ENCODE results near the gene PPP4R2. TPM values are rescaled to one million over a fixed set of nuclear protein-coding genes. Genes with fewer than 3 reads are reported as not detected.

PPP4R2 gene
- total and polyA plus RNA-seq, 3 experiments from 2014 or later, result 45.8 to 122 (median 115) TPM

DNA sequence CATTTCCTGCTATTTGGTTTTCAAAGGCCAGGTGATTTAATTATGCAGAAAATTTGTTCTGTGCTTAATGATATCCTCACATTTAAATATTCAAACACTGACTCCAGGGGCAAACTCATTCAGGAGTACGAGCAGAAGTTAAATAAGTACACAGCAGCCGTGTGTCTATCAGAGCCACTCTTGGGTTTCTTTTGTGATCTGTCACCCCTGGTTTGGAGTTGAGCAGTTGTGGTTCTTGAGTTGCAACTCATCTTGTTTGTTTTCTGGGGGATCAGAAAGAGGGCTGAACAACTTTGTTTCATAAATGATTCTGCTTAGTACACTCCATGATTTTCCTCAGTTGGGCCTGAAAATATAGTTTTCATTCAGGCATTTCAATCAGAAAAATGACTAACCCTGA lies 25.7 kb upstream of the PPP4R2 start:
- H3K4me3 ChIP-seq (ENCODE audit: low read length), result no peak overlapping the region
- H3K36me3 ChIP-seq (ENCODE audit: insufficient read depth, low read length), result no peaks in the 10 kb centered on the region
- no peaks in the 10 kb centered on the region for H3K9me3 ChIP-seq (ENCODE audit: low read length)
- H3K4me1 ChIP-seq (ENCODE audit: insufficient read depth, low read length), result peaks cover 2% of the 10 kb centered on the region
- ChIA-PET POLR2A (no interaction called here), CTCF (no interaction called here)
- H3K27me3 Mint-ChIP-seq, result no peaks in the 10 kb centered on the region
- no peak overlapping the region for H3K4me3 Mint-ChIP-seq
- no peak overlapping the region for H3K27ac ChIP-seq (ENCODE audit: low read depth, low read length)
- H3K4me1 Mint-ChIP-seq, result peaks cover 6 to 12% (median 11%) of the 10 kb centered on the region in 3 donors
- H3K9me3 Mint-ChIP-seq, result no peaks in the 10 kb centered on the region
- DNase-seq, result no peak
- H3K36me3 Mint-ChIP-seq, result no peaks in the 10 kb centered on the region
- no peaks in the 10 kb centered on the region for H3K27me3 ChIP-seq (ENCODE audit: insufficient read depth, low read length, poor library complexity, severe bottlenecking)
- H3K27ac Mint-ChIP-seq, result no peak overlapping the region

DNA sequence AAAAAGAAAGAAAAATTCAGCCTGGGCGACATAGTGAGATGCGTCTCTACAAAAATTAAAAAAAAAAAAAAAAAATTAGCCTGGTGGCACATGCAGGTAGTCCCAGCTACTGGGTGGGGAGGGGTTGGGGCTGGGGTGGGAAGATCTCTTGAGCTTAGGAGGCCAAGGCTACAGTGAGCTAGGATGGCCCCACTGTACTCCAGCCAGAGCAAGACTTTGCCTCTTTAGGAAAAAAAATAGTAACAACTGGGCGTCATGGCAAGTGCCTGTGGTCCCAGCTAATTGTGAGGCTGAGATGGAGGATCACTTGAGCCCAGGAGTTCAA lies 23.9 kb upstream of the PPP4R2 start:
- Mint-ChIP-seq H3K27me3 (no peaks in the 10 kb centered on the region), H3K27ac (no peak overlapping the region), H3K4me3 (no peak overlapping the region), H3K4me1 (peaks cover 1 to 11% (median 8%) of the 10 kb centered on the region in 3 donors), H3K36me3 (no peaks in the 10 kb centered on the region), H3K9me3 (no peaks in the 10 kb centered on the region)
- no peak overlapping the region for H3K4me3 ChIP-seq (ENCODE audit: low read length)
- H3K9me3 ChIP-seq (ENCODE audit: low read length), result no peaks in the 10 kb centered on the region
- ChIA-PET POLR2A (no interaction called here), CTCF (no interaction called here)
- H3K4me1 ChIP-seq (ENCODE audit: insufficient read depth, low read length), result no peaks in the 10 kb centered on the region
- no peaks in the 10 kb centered on the region for H3K27me3 ChIP-seq (ENCODE audit: insufficient read depth, low read length, poor library complexity, severe bottlenecking)
- no peak overlapping the region for H3K27ac ChIP-seq (ENCODE audit: low read depth, low read length)
- DNase-seq, result no peak
- H3K36me3 ChIP-seq (ENCODE audit: insufficient read depth, low read length), result no peaks in the 10 kb centered on the region

DNA sequence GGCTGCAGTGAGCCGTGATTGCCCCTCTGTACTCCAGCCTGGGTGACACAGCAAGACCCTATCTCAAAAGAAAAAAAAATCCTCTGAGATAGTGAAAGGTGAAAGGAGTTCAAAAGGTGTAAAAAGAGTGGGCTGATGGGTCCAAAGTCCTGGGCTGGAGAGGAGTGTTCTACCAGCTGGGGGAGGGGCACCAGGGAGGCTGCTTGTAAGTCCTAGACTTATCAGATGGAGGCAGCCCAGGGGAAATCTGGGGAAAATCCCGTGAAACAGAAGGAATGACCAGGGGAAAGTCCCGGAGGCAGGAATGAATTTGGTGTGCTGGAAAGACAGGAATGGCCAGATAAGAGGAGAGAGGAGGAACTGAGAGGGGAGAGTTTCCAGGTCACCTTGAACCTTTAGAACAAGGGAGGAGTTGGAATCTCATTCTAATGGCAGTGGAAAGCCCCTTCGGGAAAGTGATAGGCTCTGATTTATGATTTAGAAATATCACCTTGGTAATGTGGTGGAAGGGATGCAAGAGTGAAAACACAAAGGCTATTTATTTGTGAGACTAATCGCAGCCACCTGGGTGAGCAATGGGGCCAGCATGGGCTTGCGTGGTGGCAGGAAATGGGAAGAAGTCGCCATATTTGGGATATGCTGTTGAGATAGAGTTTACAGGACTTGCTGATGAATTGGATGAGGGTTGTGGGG lies 23.4 kb upstream of the PPP4R2 start:
- ChIA-PET CTCF (no interaction called here), POLR2A (no interaction called here)
- no peaks in the 10 kb centered on the region for H3K9me3 ChIP-seq (ENCODE audit: low read length)
- no peaks in the 10 kb centered on the region for H3K27me3 ChIP-seq (ENCODE audit: insufficient read depth, low read length, poor library complexity, severe bottlenecking)
- H3K4me1 ChIP-seq (ENCODE audit: insufficient read depth, low read length), result no peaks in the 10 kb centered on the region
- Mint-ChIP-seq H3K27me3 (no peaks in the 10 kb centered on the region), H3K4me1 (peaks cover 0 to 11% (median 7%) of the 10 kb centered on the region in 3 donors), H3K36me3 (no peaks in the 10 kb centered on the region), H3K9me3 (no peaks in the 10 kb centered on the region), H3K4me3 (no peak overlapping the region), H3K27ac (peak overlapping the region in 1 of 8 donors; percentile 81)
- H3K36me3 ChIP-seq (ENCODE audit: insufficient read depth, low read length), result no peaks in the 10 kb centered on the region
- H3K4me3 ChIP-seq (ENCODE audit: low read length), result no peak overlapping the region
- H3K27ac ChIP-seq (ENCODE audit: low read depth, low read length), result no peak overlapping the region
- DNase-seq, result no peak

DNA sequence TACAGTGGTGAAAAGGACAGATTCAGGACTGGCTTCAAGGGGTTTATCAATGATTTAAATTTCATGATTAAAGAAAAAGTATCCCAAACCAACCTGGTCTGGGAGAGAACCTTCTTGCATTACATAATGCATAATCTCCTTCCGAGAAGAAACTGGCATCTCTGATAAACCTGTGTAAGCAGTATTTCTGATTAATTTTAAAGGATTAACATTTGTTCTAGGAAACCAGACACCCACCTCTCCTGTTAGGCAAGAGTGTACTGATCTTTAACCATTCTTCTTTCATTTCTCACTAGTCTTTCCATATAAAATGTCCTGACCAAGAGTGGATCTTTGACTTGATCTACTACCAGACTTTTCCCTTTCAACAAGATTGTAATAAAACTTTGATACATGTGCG lies 22.8 kb upstream of the PPP4R2 start:
- Mint-ChIP-seq H3K4me3 (no peak overlapping the region), H3K4me1 (peaks cover 0 to 11% (median 7%) of the 10 kb centered on the region in 3 donors), H3K36me3 (no peaks in the 10 kb centered on the region), H3K27me3 (no peaks in the 10 kb centered on the region), H3K9me3 (no peaks in the 10 kb centered on the region), H3K27ac (no peak overlapping the region)
- CTCF ChIA-PET, result no interaction called here
- Histone ChIP-seq H3K27ac (ENCODE audit: low read depth, low read length) (no peak overlapping the region), H3K4me1 (ENCODE audit: insufficient read depth, low read length) (no peaks in the 10 kb centered on the region), H3K27me3 (ENCODE audit: insufficient read depth, low read length, poor library complexity, severe bottlenecking) (no peaks in the 10 kb centered on the region), H3K4me3 (ENCODE audit: low read length) (no peak overlapping the region), H3K36me3 (ENCODE audit: insufficient read depth, low read length) (no peaks in the 10 kb centered on the region), H3K9me3 (ENCODE audit: low read length) (no peaks in the 10 kb centered on the region)
- DNase-seq, result no peak
- POLR2A ChIA-PET, result no interaction called here

DNA sequence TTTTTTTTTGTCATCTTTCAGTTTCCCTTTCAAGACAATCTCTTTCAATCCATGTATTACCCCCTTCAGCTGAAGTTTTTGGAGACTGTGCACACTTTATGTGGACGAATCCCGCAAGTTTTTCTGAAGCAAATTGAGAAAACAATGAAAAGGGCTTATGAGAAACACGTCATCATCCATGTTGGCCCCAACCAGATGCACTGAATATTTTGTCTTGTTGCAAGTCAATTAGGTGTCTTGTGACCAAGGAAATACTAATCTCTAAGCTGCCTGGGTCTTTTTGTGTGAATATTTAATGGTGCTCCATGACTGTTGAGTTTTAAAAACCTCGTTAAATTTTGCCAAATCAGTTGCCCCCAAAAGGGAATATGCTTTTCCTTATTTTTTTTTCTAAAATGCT lies 21.7 kb upstream of the PPP4R2 start:
- H3K4me1 ChIP-seq (ENCODE audit: insufficient read depth, low read length), result no peaks in the 10 kb centered on the region
- Mint-ChIP-seq H3K36me3 (no peaks in the 10 kb centered on the region), H3K4me3 (peak overlapping the region in 1 of 7 donors; percentile 25), H3K4me1 (peaks cover 0 to 11% (median 7%) of the 10 kb centered on the region in 3 donors), H3K27ac (no peak overlapping the region), H3K27me3 (peaks cover 0 to 2% of the 10 kb centered on the region in 2 donors), H3K9me3 (no peaks in the 10 kb centered on the region)
- no peak overlapping the region for H3K27ac ChIP-seq (ENCODE audit: low read depth, low read length)
- no peaks in the 10 kb centered on the region for H3K27me3 ChIP-seq (ENCODE audit: insufficient read depth, low read length, poor library complexity, severe bottlenecking)
- DNase-seq, result no peak
- no peaks in the 10 kb centered on the region for H3K36me3 ChIP-seq (ENCODE audit: insufficient read depth, low read length)
- POLR2A ChIA-PET, result no interaction called here
- CTCF ChIA-PET, result no interaction called here
- H3K4me3 ChIP-seq (ENCODE audit: low read length), result no peak overlapping the region
- no peaks in the 10 kb centered on the region for H3K9me3 ChIP-seq (ENCODE audit: low read length)

DNA sequence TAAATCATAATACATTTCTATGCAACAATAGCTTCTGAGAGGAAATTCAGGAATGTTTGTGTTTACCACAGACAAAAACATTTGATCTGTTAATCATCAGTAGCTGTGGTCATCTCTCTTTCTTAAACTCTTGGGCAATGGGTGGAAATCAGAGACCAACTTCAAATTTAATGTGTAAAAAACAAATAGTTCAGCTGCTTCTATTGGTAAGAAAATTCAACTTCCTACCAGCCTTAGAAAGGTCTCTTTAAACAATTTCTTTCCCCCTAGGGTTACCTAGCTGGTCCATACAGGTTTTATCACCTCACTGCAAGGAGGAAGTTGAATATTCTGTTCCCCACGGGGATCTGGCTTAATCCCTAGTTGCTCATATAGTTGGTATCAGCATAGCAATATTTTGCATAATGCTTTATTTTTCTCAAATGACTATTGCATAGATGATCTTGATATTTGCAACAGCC lies 20.3 kb upstream of the PPP4R2 start:
- Histone ChIP-seq H3K36me3 (ENCODE audit: insufficient read depth, low read length) (no peaks in the 10 kb centered on the region), H3K27me3 (ENCODE audit: insufficient read depth, low read length, poor library complexity, severe bottlenecking) (no peaks in the 10 kb centered on the region), H3K27ac (ENCODE audit: low read depth, low read length) (no peak overlapping the region), H3K9me3 (ENCODE audit: low read length) (no peaks in the 10 kb centered on the region), H3K4me1 (ENCODE audit: insufficient read depth, low read length) (no peaks in the 10 kb centered on the region), H3K4me3 (ENCODE audit: low read length) (no peak overlapping the region)
- Mint-ChIP-seq H3K36me3 (no peaks in the 10 kb centered on the region), H3K9me3 (no peaks in the 10 kb centered on the region), H3K27ac (no peak overlapping the region), H3K4me3 (no peak overlapping the region), H3K4me1 (peaks cover 0 to 11% (median 7%) of the 10 kb centered on the region in 3 donors), H3K27me3 (peaks cover 0 to 6% of the 10 kb centered on the region in 2 donors)
- CTCF ChIA-PET, result no interaction called here
- POLR2A ChIA-PET, result no interaction called here
- DNase-seq, result no peak

DNA sequence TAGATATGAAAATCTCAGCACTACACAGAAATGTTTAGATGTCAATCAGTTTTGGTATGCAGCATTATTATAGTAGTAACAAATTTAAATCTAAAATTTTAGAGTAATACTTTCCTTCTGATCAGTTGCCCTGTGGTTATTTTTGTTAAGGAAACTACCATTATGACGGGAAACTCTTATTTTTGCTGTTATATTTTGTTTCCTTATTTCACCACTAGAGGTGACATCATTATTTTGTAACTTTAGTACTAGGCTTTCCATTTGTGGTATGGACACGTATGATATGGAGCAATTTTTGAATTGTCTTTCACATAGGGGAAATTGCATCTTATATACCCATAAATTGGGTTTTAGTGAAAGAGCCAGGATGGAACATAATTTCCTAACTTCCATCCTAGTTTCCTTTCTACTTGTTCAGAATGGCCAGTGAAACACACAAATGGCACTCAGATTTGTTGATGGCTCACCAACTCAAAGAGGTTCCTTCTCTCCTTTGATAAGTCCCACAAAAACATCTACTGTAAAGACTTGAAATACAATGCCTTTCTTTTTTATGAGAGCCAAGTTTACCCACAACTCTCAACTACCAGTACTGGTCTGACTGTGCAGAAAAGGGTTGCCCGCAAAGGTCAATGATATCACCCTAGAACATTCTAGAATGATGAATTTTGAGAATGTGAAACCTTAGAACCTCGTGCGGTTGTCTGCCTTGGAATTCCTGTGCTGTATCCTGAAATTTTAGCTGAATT lies 19.4 kb upstream of the PPP4R2 start:
- no peak for DNase-seq
- ChIA-PET POLR2A (no interaction called here), CTCF (no interaction called here)
- H3K27ac ChIP-seq (ENCODE audit: low read depth, low read length), result no peak overlapping the region
- Mint-ChIP-seq H3K27ac (no peak overlapping the region), H3K9me3 (no peaks in the 10 kb centered on the region), H3K4me1 (peaks cover 0 to 11% (median 7%) of the 10 kb centered on the region in 3 donors), H3K4me3 (no peak overlapping the region), H3K36me3 (no peaks in the 10 kb centered on the region), H3K27me3 (peaks cover 0 to 9% of the 10 kb centered on the region in 2 donors)
- H3K4me1 ChIP-seq (ENCODE audit: insufficient read depth, low read length), result no peaks in the 10 kb centered on the region
- no peaks in the 10 kb centered on the region for H3K9me3 ChIP-seq (ENCODE audit: low read length)
- no peak overlapping the region for H3K4me3 ChIP-seq (ENCODE audit: low read length)
- H3K36me3 ChIP-seq (ENCODE audit: insufficient read depth, low read length), result no peaks in the 10 kb centered on the region
- no peaks in the 10 kb centered on the region for H3K27me3 ChIP-seq (ENCODE audit: insufficient read depth, low read length, poor library complexity, severe bottlenecking)

DNA sequence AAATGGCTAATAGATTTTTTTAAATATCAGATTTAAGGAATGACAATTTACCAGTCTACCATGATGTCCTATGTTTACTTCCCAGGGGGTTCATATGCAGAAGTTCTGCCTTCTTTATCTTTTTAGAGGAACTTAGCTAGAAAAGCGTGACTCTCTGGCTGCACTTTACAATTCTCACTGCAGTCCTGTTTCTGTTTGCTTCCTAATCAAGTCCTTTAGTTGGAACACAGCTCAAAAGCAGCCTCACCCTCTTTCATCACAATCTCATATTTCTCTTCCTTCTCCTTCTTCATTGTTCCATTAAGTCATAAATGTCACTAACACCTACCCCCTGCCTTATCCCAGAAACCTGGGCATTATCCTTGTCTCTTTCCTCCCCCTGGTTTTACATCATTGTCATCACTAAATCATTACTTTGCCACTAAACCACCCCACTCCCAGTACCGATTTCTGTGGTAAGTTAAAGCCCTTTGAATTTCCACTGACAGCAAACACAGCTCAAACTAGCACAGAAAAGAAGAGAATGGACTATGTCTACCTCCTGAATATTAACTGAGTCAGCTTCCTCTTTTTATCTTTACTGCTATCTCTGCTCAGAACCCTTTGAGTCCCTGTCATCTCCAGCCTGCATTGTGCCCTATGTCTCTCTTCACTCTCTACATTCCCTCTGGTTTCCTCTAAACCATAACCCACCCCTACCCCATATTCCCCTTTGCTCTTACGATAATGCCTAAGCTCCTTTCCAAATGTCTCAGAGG lies 13.8 kb upstream of the PPP4R2 start:
- Mint-ChIP-seq H3K9me3 (peaks cover 5 to 13% (median 10%) of the 10 kb centered on the region in 5 donors), H3K27ac (no peak overlapping the region), H3K27me3 (peaks cover 9 to 22% of the 10 kb centered on the region in 2 donors), H3K4me3 (no peak overlapping the region), H3K36me3 (peaks cover 0 to 12% (median 3%) of the 10 kb centered on the region in 3 donors), H3K4me1 (no peaks in the 10 kb centered on the region)
- DNase-seq, result no peak
- Histone ChIP-seq H3K4me3 (ENCODE audit: low read length) (no peak overlapping the region), H3K27ac (ENCODE audit: low read depth, low read length) (no peak overlapping the region), H3K36me3 (ENCODE audit: insufficient read depth, low read length) (no peaks in the 10 kb centered on the region), H3K27me3 (ENCODE audit: insufficient read depth, low read length, poor library complexity, severe bottlenecking) (no peaks in the 10 kb centered on the region), H3K4me1 (ENCODE audit: insufficient read depth, low read length) (no peaks in the 10 kb centered on the region), H3K9me3 (ENCODE audit: low read length) (peaks cover 10% of the 10 kb centered on the region)
- ChIA-PET POLR2A (no interaction called here), CTCF (interaction anchor here (1.2 kb wide), 1 partner anchor 17 kb away, joined by 3 read pairs; no protein-coding TSS in a partner anchor)

Measured in CD8-positive, alpha-beta memory T cell (primary cell).